Hepatocyte (in vitro differentiated cells): ENCODE results near the gene PNPLA7. TPM values are rescaled to one million over a fixed set of nuclear protein-coding genes. Genes with fewer than 3 reads are reported as not detected.
A peak's percentile ranks its signal among the peaks of the same experiment; 100 is the strongest.

ENCODE experiments used
- DNase-seq: peaks from one replicate; pipeline ENCODE4 v3.0.0-alpha.2; 2016; ENCODE audit warnings: low spot score
- H2AFZ ChIP-seq: fragments of 200-600 bp; sonication (generic); 2 replicates; pipeline ENCODE4 v1.6.0; 2016; ENCODE audit warnings: antibody characterized with exemption, mild to moderate bottlenecking
- H3K27ac ChIP-seq: fragments of 200-600 bp; sonication (generic); 2 replicates; pipeline ENCODE4 v1.5.1; 2016; ENCODE audit warnings: mild to moderate bottlenecking
- H3K27me3 ChIP-seq: fragments of 200-600 bp; sonication (generic); 2 replicates; pipeline ENCODE4 v1.6.1; 2016
- H3K36me3 ChIP-seq: fragments of 200-600 bp; sonication (generic); replicated peaks from 2 replicates; pipeline ENCODE4 v1.5.1; 2016; ENCODE audit warnings: low read depth; ENCODE audit not compliant: insufficient read depth
- H3K4me1 ChIP-seq: fragments of 200-600 bp; sonication (generic); 2 replicates; pipeline ENCODE4 v1.5.1; 2016; ENCODE audit warnings: mild to moderate bottlenecking, moderate library complexity; ENCODE audit not compliant: insufficient read depth
- H3K4me2 ChIP-seq: fragments of 200-600 bp; sonication (generic); 2 replicates; pipeline ENCODE4 v1.6.0; 2016
- H3K4me3 ChIP-seq: fragments of 200-600 bp; sonication (generic); 2 replicates; pipeline ENCODE4 v1.5.1; 2016; ENCODE audit warnings: mild to moderate bottlenecking
- H3K79me2 ChIP-seq: fragments of 200-600 bp; sonication (generic); 2 replicates; pipeline ENCODE4 v1.6.0; 2017; ENCODE audit warnings: mild to moderate bottlenecking
- H3K9me2 ChIP-seq: fragments of 200-600 bp; sonication (generic); replicated peaks from 2 replicates; pipeline ENCODE4 v1.6.0; 2017; ENCODE audit warnings: mild to moderate bottlenecking; ENCODE audit not compliant: insufficient read depth
- H3K9me3 ChIP-seq: fragments of 200-600 bp; sonication (generic); 2 replicates; pipeline ENCODE4 v1.5.1; 2016; ENCODE audit warnings: low read depth, mild to moderate bottlenecking
- H4K20me1 ChIP-seq: fragments of 200-600 bp; sonication (generic); 2 replicates; pipeline ENCODE4 v1.6.0; 2016; ENCODE audit warnings: mild to moderate bottlenecking; ENCODE audit not compliant: insufficient read depth, poor library complexity, severe bottlenecking
- CTCF ChIP-seq: fragments of 200-600 bp; sonication (generic); IDR thresholded peaks from 2 replicates; pipeline ENCODE4 v1.5.1; 2016; ENCODE audit warnings: antibody characterized with exemption, mild to moderate bottlenecking; ENCODE audit not compliant: poor library complexity
- EZH2 ChIP-seq: fragments of 200-600 bp; sonication (generic); IDR thresholded peaks from 2 replicates; pipeline ENCODE4 v1.6.1; 2016; ENCODE audit warnings: antibody characterized with exemption, mild to moderate bottlenecking, borderline replicate concordance
- EZH2phosphoT487 ChIP-seq: fragments of 200-600 bp; sonication (generic); IDR thresholded peaks from one replicate; pipeline ENCODE4 v1.6.1; 2018; ENCODE audit warnings: antibody characterized with exemption, mild to moderate bottlenecking, low read depth, moderate library complexity; ENCODE audit not compliant: unreplicated experiment, severe bottlenecking
- WGBS: methylation state at CpG from one replicate; pipeline ENCODE4 v1.1.6; 2016; ENCODE audit warnings: low lambda C conversion rate; ENCODE audit errors: missing lambda C conversion rate; 5-methylcytosine and 5-hydroxymethylcytosine counted together
- polyA plus RNA-seq: library from polyadenylated mRNA; unstranded; fragments of >200 nt; fragmentation: Nextera tagmentation; extraction: Ambion mirVana; gene quantifications from 2 replicates; pipeline ENCODE4 v1.2.1, GENCODE V29; 2016
- total RNA-seq: library from RNA; depleted of rRNA; stranded (reverse); fragments of >200 nt; gene quantifications from 2 replicates; pipeline ENCODE4 v1.2.3, GENCODE V29; 2014

Gene PNPLA7
- total and polyA plus RNA-seq, 2 experiments from 2014 or later = 0.62 to 0.77 TPM

GRCh38 chr9:137454597-137455358 lies 95.4 kb downstream of the PNPLA7 start:
- no peaks in the 10 kb centered on the region for H3K36me3 ChIP-seq
- H3K27me3 ChIP-seq = no peaks in the 10 kb centered on the region
- H3K79me2 ChIP-seq = peaks cover 11% of the 10 kb centered on the region
- H4K20me1 ChIP-seq = peaks cover 3% of the 10 kb centered on the region
- H3K4me2 ChIP-seq = peak overlapping the region; percentile 75
- TF ChIP-seq EZH2phosphoT487 (no peak), EZH2 (no peak), CTCF (no peak)
- peak overlapping the region; percentile 64 for H3K27ac ChIP-seq
- DNase-seq = peak; percentile 64
- H2AFZ ChIP-seq = no peak overlapping the region
- H3K9me3 ChIP-seq = no peaks in the 10 kb centered on the region
- no peak overlapping the region for H3K4me3 ChIP-seq
- 80% methylated on average over 30 of the region's 30 CpGs for WGBS
- peaks cover 4% of the 10 kb centered on the region for H3K4me1 ChIP-seq
- H3K9me2 ChIP-seq = no peaks in the 10 kb centered on the region

DNA sequence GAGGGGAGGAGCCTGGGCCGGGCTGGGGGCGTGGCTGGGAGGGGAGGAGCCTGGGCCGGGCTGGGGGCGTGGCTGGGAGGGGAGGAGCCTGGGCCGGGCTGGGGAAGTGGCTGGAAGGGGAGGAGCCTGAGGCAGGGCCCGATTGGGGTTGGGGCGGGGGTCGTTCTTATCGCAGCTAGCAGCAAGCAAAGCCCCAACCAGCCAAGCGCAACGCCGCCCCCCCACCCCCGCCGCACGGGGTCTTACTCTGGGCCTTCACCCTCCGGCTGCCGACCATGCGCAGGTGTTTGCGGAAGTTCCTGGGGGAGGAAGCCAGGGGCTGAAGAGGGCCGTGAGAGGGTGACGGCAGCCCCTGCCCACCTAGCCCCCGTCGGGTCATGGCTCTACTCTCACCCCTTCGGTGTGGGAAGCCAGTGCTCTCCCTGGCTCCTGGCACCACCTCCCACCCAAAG lies 96.0 kb downstream of the PNPLA7 start:
- no peak for TF ChIP-seq EZH2phosphoT487
- TF ChIP-seq EZH2 = no peak
- TF ChIP-seq CTCF = no peak
- H3K4me1 ChIP-seq = no peaks in the 10 kb centered on the region
- H3K4me3 ChIP-seq = no peak overlapping the region

GRCh38 chr9:137453643-137454081 lies 96.5 kb downstream of the PNPLA7 start:
- no peak overlapping the region for H2AFZ ChIP-seq
- peaks cover 10% of the 10 kb centered on the region for H3K79me2 ChIP-seq
- H3K9me2 ChIP-seq = no peaks in the 10 kb centered on the region
- no peaks in the 10 kb centered on the region for H3K27me3 ChIP-seq
- no peak overlapping the region for H3K4me3 ChIP-seq
- no peaks in the 10 kb centered on the region for H3K4me1 ChIP-seq
- no peaks in the 10 kb centered on the region for H3K36me3 ChIP-seq
- peaks cover 3% of the 10 kb centered on the region for H4K20me1 ChIP-seq
- WGBS = 53% methylated on average over 13 of the region's 25 CpGs
- H3K9me3 ChIP-seq = no peaks in the 10 kb centered on the region
- no peak overlapping the region for H3K27ac ChIP-seq
- H3K4me2 ChIP-seq = peak overlapping the region; percentile 70
- DNase-seq = peak; percentile 77
- TF ChIP-seq EZH2 (no peak), CTCF (no peak), EZH2phosphoT487 (no peak)

More for the DNA sequence above, 96.0 kb downstream of the PNPLA7 start:
- H3K9me2 ChIP-seq = no peaks in the 10 kb centered on the region
- DNase-seq = no peak
- H3K9me3 ChIP-seq = no peaks in the 10 kb centered on the region
- H3K36me3 ChIP-seq = no peaks in the 10 kb centered on the region
- H2AFZ ChIP-seq = no peak overlapping the region
- peak overlapping the region; percentile 75 for H3K4me2 ChIP-seq
- 61% methylated on average over 8 of the region's 24 CpGs for WGBS
- H3K79me2 ChIP-seq = peaks cover 11% of the 10 kb centered on the region
- H3K27ac ChIP-seq = peak overlapping the region; percentile 64
- H3K27me3 ChIP-seq = no peaks in the 10 kb centered on the region
- H4K20me1 ChIP-seq = peaks cover 3% of the 10 kb centered on the region
